ENCODE data around the gene RALGPS2.
A peak's percentile ranks its signal among the peaks of the same experiment; 100 is the strongest.

RALGPS2 gene

DNA sequence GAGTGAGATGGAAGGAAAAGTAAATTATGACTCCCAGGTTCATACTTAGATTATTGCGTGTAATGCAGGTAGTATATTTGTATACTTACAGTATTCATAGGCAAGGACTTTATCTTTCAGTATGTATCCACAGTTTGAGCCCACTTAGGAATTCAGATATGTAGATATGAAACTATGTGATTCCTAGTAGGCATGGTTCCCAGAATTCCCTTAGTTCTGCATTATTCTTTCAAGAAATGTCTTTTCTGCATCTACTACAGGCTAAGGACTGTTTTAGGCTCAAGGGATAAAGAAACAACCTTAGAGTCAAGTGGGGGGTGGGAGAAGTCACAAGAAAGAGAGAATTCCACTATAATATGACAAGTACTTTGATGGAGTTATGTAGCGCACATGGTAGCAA is 132.1 kb downstream of the RALGPS2 start:
- H3K4me3 ChIP-seq (ENCODE audit: low read depth, low read length), result no peak overlapping the region
- no peak for TF ChIP-seq CTCF (IDR thresholded peaks at IDR 0.05; ENCODE audit: low read depth, low read length, missing control alignments)
- DNase-seq (ENCODE audit: low read depth), result no peak
- in situ Hi-C loops (cut with HindIII; ENCODE audit: low sequenced_read_pairs), result no loop called here

GRCh38 chr1:178862416-178862815 is 137.4 kb downstream of the RALGPS2 start:
- DNase-seq (ENCODE audit: low read depth), result no peak
- no peak for TF ChIP-seq CTCF (IDR thresholded peaks at IDR 0.05; ENCODE audit: low read depth, low read length, missing control alignments)
- in situ Hi-C loops (cut with HindIII; ENCODE audit: low sequenced_read_pairs), result no loop called here

DNA sequence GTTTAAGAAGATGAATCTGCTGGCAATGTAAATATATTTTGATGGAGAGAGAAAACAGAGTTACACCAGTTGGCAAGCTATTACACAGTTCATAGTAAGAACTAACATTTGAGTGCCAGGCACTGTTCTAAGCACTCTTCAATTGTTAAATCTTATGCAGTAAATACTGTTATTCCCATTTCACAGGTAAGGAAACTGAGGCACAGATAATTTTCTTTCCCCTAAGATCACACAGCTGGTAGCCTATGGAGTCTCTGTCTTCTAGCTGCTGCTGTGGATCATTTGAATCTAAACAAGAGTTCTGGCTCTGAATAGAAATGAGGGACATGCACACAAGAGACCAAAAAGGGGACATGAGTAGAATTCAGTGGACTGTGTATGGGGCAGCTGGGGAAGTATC is 137.8 kb downstream of the RALGPS2 start:
- no peak overlapping the region for H3K4me3 ChIP-seq (ENCODE audit: low read depth, low read length)
- no peak for DNase-seq (ENCODE audit: low read depth)
- in situ Hi-C loops (cut with HindIII; ENCODE audit: low sequenced_read_pairs), result no loop called here
- no peak for TF ChIP-seq CTCF (IDR thresholded peaks at IDR 0.05; ENCODE audit: low read depth, low read length, missing control alignments)

More at GRCh38 chr1:178862416-178862815, 137.4 kb downstream of the RALGPS2 start:
- H3K4me3 ChIP-seq (ENCODE audit: low read depth, low read length), result no peak overlapping the region

DNA sequence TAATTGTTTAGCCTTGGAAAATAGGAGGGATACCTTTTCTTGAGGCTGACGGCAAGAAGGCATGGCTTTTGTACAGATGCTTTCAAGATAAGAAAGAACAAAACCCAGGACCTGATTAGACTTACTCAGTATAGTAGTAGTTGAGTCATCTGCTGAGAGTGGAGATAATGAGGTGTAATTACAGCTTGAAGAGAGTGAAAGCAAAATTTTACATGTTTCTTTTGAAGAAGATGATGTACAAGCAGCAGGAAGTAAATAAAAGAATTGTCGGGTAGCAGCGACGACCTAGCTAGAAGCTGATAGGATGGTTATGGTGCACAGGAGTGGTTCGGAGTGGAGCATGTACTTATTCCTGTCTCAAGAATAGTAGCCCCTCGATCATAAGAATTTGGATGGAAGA is 139.3 kb downstream of the RALGPS2 start:
- TF ChIP-seq CTCF (IDR thresholded peaks at IDR 0.05; ENCODE audit: low read depth, low read length, missing control alignments), result no peak
- no peak overlapping the region for H3K4me3 ChIP-seq (ENCODE audit: low read depth, low read length)
- DNase-seq (ENCODE audit: low read depth), result no peak
- in situ Hi-C loops (cut with HindIII; ENCODE audit: low sequenced_read_pairs), result no loop called here

GRCh38 chr1:178867670-178868069 is 142.6 kb downstream of the RALGPS2 start:
- in situ Hi-C loops (cut with HindIII; ENCODE audit: low sequenced_read_pairs), result no loop called here
- TF ChIP-seq CTCF (IDR thresholded peaks at IDR 0.05; ENCODE audit: low read depth, low read length, missing control alignments), result no peak
- no peak overlapping the region for H3K4me3 ChIP-seq (ENCODE audit: low read depth, low read length)
- no peak for DNase-seq (ENCODE audit: low read depth)

- no peak for TF ChIP-seq CTCF (IDR thresholded peaks at IDR 0.05; ENCODE audit: low read depth, low read length, missing control alignments)
- peak overlapping the region; percentile 14 for H3K4me3 ChIP-seq (ENCODE audit: low read depth, low read length)
- in situ Hi-C loops (cut with HindIII; ENCODE audit: low sequenced_read_pairs), result no loop called here
- no peak for DNase-seq (ENCODE audit: low read depth)
Measured at GRCh38 chr1:178868706-178869105, 143.7 kb downstream of the RALGPS2 start.

Measured in astrocyte of the cerebellum (primary cell).